GM18526 (cell line): ENCODE data around the gene E2F4.

Experiments used
- POLR2A ChIP-seq: IDR thresholded peaks from 3 replicates; pipeline ENCODE4 v1.6.1; 2011; ENCODE audit not compliant: insufficient read length; ENCODE audit errors: extremely low read depth

The E2F4 gene

GRCh38 chr16:67190041-67190440, 1.9 kb upstream of the E2F4 start, which contains the start of gene EXOC3L1:
TSS of gene EXOC3L1 (minus strand) at chr16:67190136. CDS start at chr16:67189676, 460 bp downstream.
- no peak for TF ChIP-seq POLR2A

- no peak for TF ChIP-seq POLR2A
Observed at GRCh38 chr16:67190448-67191399, 1.2 kb upstream of the E2F4 start.

DNA sequence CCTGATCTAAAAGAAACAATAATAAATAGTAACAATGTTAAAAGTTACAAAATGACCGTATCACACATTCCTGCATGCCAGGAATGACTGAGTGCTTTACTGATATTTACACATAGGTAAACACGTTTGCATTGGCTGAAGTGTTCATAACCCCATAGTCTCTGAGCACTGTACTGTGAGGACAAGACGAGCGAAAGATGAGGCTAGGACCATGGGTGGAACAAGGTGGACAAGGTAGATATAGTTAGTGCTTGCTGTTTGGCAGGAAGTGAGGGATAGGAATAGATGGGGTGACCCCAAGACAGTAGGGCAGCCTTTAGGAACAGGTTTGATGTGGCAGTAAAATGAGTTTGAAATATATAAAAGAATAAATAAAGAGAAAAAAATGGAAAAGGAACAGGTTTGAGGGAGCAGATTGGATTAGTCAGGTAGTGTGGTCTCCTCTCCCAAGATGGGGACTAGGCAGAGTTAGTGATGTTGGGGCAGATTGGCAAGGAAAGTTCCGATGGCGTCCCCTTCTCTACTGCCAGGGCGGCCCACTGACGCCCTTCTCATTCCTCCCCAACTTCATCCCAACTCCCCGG, 452 bp upstream of the E2F4 start:
- TF ChIP-seq POLR2A, result no peak

DNA sequence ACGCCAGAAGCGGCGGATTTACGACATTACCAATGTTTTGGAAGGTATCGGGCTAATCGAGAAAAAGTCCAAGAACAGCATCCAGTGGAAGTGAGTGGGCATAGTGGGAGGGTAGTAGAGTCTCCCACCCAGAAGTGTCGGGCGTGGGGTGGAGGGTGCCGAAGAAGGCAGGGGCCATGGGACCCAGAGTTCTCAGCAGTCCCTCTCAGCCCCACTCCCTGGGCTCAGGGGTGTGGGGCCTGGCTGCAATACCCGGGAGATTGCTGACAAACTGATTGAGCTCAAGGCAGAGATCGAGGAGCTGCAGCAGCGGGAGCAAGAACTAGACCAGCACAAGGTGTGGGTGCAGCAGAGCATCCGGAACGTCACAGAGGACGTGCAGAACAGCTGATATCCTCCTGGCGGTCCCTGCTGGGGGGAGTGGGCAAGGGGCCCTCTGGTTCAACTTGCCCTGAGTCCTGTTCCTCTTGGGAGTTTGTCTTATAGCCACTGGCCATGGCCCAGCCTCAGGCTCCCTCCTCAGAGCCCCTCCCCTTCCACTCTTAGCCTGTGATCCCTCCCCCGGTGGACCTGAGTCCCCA, 916 bp downstream of the E2F4 start:
- TF ChIP-seq POLR2A, result no peak

DNA sequence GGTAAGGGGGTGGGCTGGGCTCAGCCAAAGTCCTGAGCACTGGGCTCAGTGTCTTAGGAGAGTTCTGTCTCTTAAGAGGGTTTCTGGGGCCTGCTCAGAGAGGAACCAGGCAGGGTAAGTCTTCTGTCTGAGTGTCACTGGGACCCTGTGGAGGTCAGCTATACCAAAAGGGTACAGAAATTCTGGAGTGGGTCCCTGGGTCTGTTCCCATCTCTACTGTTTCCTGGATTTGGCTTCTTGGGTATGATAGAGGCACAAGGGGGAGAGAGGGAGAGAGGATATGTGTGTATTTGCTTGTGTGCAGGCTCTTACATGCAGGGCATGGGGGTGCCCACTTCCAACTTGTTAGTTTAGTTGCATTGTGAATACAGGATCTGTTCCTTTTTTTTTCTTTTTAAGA, 1.6 kb downstream of the E2F4 start:
- TF ChIP-seq POLR2A, result no peak

DNA sequence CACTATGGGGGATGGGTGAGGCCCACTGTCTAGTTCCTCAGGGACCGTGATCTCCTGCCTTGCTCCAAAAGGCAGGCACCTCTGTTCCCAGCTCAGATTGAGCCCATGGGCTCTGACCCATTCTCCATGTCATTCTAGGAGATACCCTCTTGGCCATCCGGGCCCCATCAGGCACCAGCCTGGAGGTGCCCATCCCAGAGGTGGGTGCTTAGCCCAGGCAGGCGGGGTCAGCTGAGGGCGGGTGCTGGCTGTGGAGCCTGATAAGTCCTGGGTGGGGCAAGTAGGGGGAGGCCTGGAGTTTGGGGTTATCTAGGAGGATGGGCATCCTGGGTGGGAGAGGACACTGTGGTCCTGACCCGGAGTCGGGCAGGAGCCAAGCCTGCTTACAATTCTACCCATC, 2.3 kb downstream of the E2F4 start:
- TF ChIP-seq POLR2A, result no peak

DNA sequence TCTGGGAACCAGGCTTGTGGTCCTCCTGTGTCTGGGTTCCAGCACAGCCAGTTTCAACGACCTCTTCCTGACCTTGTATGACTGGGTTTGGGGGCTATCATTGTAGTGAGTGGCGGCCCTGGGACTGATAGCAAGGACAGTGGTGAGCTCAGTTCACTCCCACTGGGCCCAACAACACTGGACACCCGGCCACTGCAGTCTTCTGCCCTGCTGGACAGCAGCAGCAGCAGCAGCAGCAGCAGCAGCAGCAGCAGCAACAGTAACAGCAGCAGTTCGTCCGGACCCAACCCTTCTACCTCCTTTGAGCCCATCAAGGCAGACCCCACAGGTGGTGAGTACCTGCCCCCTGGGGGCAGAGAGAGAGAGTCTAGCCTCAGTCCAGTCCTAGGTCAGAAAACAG, 3.7 kb downstream of the E2F4 start:
- no peak for TF ChIP-seq POLR2A

DNA sequence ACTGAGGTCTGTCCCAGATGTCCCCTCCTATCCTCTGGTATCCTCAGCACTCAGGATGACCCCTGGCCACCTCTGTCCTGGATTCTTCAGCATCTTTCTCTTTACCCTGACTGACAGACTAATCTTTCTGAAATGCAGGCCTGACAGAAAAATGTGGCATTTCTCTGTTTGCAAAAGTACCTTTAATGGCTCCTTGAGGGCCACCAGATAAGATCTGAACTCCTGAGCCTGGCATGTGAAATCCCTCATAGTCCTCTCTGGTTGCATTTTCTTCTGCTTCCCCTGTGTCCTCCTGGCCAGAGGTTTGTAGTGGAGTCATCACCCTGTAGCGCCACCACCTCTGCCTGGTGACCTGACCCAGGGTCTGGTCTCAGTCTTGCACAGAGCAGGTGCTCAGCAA, 4.9 kb downstream of the E2F4 start:
- TF ChIP-seq POLR2A, result no peak

DNA sequence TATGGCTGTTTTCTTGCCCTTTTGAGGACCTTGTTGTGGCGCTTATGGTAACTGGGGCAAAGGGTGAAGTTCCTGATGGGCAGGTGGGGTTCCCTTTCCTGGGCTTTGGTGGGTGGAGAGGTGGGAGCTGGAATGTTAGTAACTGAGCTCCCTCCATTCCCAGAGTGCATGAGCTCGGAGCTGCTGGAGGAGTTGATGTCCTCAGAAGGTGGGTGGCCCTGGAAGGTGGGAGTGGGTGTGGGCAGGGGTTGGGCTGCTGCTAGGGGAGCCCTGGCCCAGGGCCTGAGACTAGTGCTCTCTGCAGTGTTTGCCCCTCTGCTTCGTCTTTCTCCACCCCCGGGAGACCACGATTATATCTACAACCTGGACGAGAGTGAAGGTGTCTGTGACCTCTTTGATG, 5.7 kb downstream of the E2F4 start:
- TF ChIP-seq POLR2A, result no peak

GRCh38 chr16:67198238-67198734, 6.3 kb downstream of the E2F4 start:
- TF ChIP-seq POLR2A, result no peak

DNA sequence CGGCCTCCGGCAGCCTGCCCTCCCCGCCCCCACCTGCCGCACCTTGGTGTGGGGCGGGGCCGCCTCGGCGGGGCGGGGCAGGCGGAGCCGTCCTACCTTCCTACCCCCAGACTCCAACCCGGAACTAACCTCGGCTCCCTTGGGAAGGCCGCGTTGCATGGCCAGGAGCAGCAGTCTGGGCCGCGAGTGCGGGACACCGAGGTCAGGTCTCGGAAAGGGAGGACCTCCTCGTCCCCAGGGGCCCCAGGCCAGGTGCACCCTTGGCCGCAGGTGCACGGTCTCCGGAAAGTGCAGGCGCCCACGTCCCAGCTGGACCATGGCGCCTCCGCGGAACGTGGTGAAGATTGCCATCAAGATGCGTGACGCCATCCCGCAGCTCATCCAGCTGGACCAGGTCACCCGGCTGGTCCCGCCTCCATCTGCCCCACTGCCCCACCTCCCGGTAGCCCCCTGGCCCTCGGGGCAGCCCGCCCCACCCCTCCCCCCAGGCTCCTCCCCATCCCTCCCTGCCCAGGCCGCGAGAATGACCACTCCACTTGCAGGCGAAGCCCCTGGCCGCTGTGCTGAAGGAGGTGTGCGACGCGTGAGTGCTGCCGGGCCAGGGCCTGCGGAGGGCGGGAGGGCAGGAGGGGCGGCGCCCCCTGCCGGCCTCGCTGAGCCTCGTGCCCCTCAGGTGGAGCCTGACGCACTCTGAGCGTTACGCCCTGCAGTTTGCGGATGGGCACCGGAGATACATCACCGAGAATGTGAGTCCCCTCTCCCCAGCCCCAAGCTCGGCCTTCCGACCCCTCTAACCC, 7.3 kb downstream of the E2F4 start, which contains the start of gene ELMO3:
Gene ELMO3 (plus strand): TSS at position 121 of the 797 bp plus-strand sequence. CDS start 196 bp downstream, at position 317.
- no peak for TF ChIP-seq POLR2A

DNA sequence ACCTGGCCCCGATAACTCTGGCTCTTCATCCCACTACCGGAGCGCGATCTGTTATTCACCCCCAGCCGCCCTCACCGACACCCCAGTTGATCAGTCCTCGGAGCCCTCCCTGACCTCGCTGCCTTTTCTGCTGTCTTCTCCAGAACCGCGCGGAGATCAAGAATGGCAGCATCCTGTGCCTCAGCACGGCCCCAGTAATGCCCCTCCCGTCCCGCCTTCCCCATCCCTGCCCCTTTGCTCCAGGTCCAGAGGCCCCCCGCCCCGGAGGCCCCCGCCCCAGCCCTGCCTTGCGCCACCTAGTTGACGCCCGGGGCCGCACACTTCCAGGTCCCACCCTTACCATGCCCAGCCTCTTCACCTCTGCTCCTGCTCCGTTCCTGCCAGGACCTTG, 7.8 kb downstream of the E2F4 start:
- no peak for TF ChIP-seq POLR2A

- TF ChIP-seq POLR2A, result no peak
Observed at GRCh38 chr16:67200491-67200890, 8.5 kb downstream of the E2F4 start.

DNA sequence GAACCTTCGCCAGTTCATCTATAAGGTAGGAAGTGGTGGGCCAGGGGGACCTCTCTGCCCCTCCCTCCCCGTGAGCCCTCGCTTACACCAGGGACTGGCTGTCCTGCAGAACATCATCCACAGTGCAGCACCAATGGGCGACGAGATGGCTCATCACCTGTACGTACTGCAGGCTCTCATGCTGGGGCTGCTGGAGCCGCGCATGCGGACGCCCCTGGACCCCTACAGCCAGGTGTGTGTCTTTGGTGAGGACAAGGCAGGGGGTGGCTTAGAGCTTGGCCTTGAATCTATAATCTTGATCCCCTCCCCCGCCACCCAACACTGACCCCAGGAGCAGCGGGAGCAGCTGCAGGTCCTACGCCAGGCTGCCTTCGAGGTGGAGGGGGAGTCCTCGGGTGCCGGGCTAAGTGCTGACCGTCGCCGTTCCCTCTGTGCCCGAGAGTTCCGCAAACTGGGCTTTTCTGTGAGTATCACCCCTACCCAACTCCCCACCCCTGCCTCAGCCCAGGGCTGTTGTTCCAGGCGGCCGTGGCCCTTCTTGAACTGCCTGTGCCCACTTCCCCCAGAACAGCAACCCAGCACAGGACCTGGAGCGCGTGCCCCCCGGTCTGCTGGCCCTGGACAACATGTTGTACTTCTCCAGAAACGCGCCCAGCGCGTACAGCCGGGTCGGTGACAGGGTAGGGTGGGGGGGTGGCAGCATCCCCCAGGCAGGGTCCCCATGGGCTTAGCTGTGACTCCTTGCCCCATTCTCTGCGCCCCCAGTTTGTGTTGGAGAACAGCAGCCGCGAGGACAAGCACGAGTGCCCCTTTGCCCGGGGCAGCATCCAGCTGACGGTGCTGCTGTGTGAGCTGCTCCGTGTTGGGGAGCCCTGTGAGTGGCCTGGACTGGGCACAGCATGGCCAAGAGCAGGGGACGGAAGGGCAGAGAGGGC, 9.7 kb downstream of the E2F4 start:
- TF ChIP-seq POLR2A, result no peak
